Measurements from ENCODE around the gene TCHP. TPM values are rescaled to one million over a fixed set of nuclear protein-coding genes. Genes with fewer than 3 reads are reported as not detected.

TCHP gene
- total RNA-seq, 2 experiments from 2014 or later, result 13.3 to 29.8 TPM

GRCh38 chr12:109923038-109923437, 23.0 kb downstream of the TCHP start:
- H3K4me2 ChIP-seq (ENCODE audit: low read length), result no peak overlapping the region
- H3K9me2 ChIP-seq (ENCODE audit: insufficient read depth, low read length), result no peaks in the 10 kb centered on the region
- intact Hi-C loops (cut with micrococcal nuclease; ENCODE audit: unreplicated experiment), result no loop called here
- H3K79me2 ChIP-seq (ENCODE audit: insufficient read depth, low read depth, low read length), result no peaks in the 10 kb centered on the region
- H3K27ac ChIP-seq (ENCODE audit: low read depth, low read length, poor library complexity, severe bottlenecking), result no peak overlapping the region
- DNase-seq (ENCODE audit: low spot score), result no peak
- BruUV-seq (replicated peaks), result no TSS peak
- ChIA-PET POLR2A (no interaction called here), CTCF (ENCODE audit: unreplicated experiment) (no interaction called here)
- H3K36me3 ChIP-seq (ENCODE audit: insufficient read depth, low read length), result peaks cover 56% of the 10 kb centered on the region
- peaks cover 14% of the 10 kb centered on the region for H3K4me1 ChIP-seq (ENCODE audit: insufficient read depth, low read length, poor library complexity, severe bottlenecking)
- H3K9me3 ChIP-seq (ENCODE audit: low read length), result no peaks in the 10 kb centered on the region
- no peak overlapping the region for H3K4me3 ChIP-seq (ENCODE audit: low read depth, low read length, poor library complexity, severe bottlenecking)
- H4K20me1 ChIP-seq (ENCODE audit: insufficient read depth, low read length), result no peaks in the 10 kb centered on the region
- H2AFZ ChIP-seq (ENCODE audit: low read length), result no peak overlapping the region
- no peak for TF ChIP-seq CTCF (conservative IDR thresholded peaks at IDR 0.05; ENCODE audit: low read length)
- no peak for TF ChIP-seq EZH2phosphoT487 (IDR thresholded peaks at IDR 0.05; ENCODE audit: borderline replicate concordance, low read depth, low read length)

- ChIA-PET CTCF (ENCODE audit: unreplicated experiment) (no interaction called here), POLR2A (no interaction called here)
- H3K9me2 ChIP-seq (ENCODE audit: insufficient read depth, low read length), result no peaks in the 10 kb centered on the region
- peaks cover 60% of the 10 kb centered on the region for H3K36me3 ChIP-seq (ENCODE audit: insufficient read depth, low read length)
- intact Hi-C loops (cut with micrococcal nuclease; ENCODE audit: unreplicated experiment), result no loop called here
- no peaks in the 10 kb centered on the region for H3K9me3 ChIP-seq (ENCODE audit: low read length)
- no peak overlapping the region for H3K4me3 ChIP-seq (ENCODE audit: low read depth, low read length, poor library complexity, severe bottlenecking)
- H4K20me1 ChIP-seq (ENCODE audit: insufficient read depth, low read length), result no peaks in the 10 kb centered on the region
- H3K4me1 ChIP-seq (ENCODE audit: insufficient read depth, low read length, poor library complexity, severe bottlenecking), result peaks cover 14% of the 10 kb centered on the region
- H3K79me2 ChIP-seq (ENCODE audit: insufficient read depth, low read depth, low read length), result no peaks in the 10 kb centered on the region
- H2AFZ ChIP-seq (ENCODE audit: low read length), result no peak overlapping the region
- BruUV-seq (replicated peaks), result no TSS peak
- DNase-seq (ENCODE audit: low spot score), result no peak
- no peak overlapping the region for H3K27ac ChIP-seq (ENCODE audit: low read depth, low read length, poor library complexity, severe bottlenecking)
- 0 out of 2 replicates have a peak overlapping the region, but pooled peaks have one; percentile 5 for H3K4me2 ChIP-seq (ENCODE audit: low read length)
- no peak for TF ChIP-seq EZH2phosphoT487 (IDR thresholded peaks at IDR 0.05; ENCODE audit: borderline replicate concordance, low read depth, low read length)
- TF ChIP-seq CTCF (conservative IDR thresholded peaks at IDR 0.05; ENCODE audit: low read length), result no peak
Observed at GRCh38 chr12:109923481-109924245, 23.6 kb downstream of the TCHP start.

- H3K36me3 ChIP-seq (ENCODE audit: insufficient read depth, low read length), result peaks cover 63% of the 10 kb centered on the region
- H3K27ac ChIP-seq (ENCODE audit: low read depth, low read length, poor library complexity, severe bottlenecking), result peak overlapping the region; percentile 13
- no peaks in the 10 kb centered on the region for H4K20me1 ChIP-seq (ENCODE audit: insufficient read depth, low read length)
- DNase-seq (ENCODE audit: low spot score), result no peak
- no peak overlapping the region for H2AFZ ChIP-seq (ENCODE audit: low read length)
- ChIA-PET CTCF (ENCODE audit: unreplicated experiment) (no interaction called here), POLR2A (interaction anchor here (0.8 kb wide), 1 partner anchor 25 kb away, joined by 3 read pairs; no protein-coding TSS in a partner anchor)
- TF ChIP-seq EZH2phosphoT487 (IDR thresholded peaks at IDR 0.05; ENCODE audit: borderline replicate concordance, low read depth, low read length), result no peak
- intact Hi-C loops (cut with micrococcal nuclease; ENCODE audit: unreplicated experiment), result no loop called here
- H3K4me3 ChIP-seq (ENCODE audit: low read depth, low read length, poor library complexity, severe bottlenecking), result no peak overlapping the region
- H3K4me1 ChIP-seq (ENCODE audit: insufficient read depth, low read length, poor library complexity, severe bottlenecking), result peaks cover 14% of the 10 kb centered on the region
- no TSS peak for BruUV-seq (replicated peaks)
- H3K79me2 ChIP-seq (ENCODE audit: insufficient read depth, low read depth, low read length), result no peaks in the 10 kb centered on the region
- no peaks in the 10 kb centered on the region for H3K9me2 ChIP-seq (ENCODE audit: insufficient read depth, low read length)
- no peaks in the 10 kb centered on the region for H3K9me3 ChIP-seq (ENCODE audit: low read length)
- no peak overlapping the region for H3K4me2 ChIP-seq (ENCODE audit: low read length)
Observed at GRCh38 chr12:109925185-109925840, 25.2 kb downstream of the TCHP start.
